T-helper 17 cell (primary cell): ENCODE results near the gene PCDHGA1. TPM values are rescaled to one million over a fixed set of nuclear protein-coding genes. Genes with fewer than 3 reads are reported as not detected.
A peak's percentile ranks its signal among the peaks of the same experiment; 100 is the strongest.
"Not testable (repeated sequence)": the region's sequence is repeated elsewhere in the genome, so short reads cannot be mapped to it uniquely, and the experiment has no call there.

Source experiments
- ATAC-seq: fragments of 150-1000 bp; cut with Tn5 transposase; 2 replicates; pipeline ENCODE4 v1.10.0; 2021; ENCODE audit warnings: mild to moderate bottlenecking, moderate library complexity
- DNase-seq, 3 donors: peaks; one replicate each; pipeline versions ENCODE4 v3.0.0 to v3.0.0-alpha.2; 2020 to 2021
- H3K9me3 ChIP-seq: one replicate; pipeline ENCODE4 v1.7.0; 2013; ENCODE audit warnings: low read length, mild to moderate bottlenecking; ENCODE audit not compliant: control insufficient read depth, poor library complexity, severe bottlenecking
- H3K27ac Mint-ChIP-seq: one replicate; pipeline ENCODE4 v1.8.0; 2022; ENCODE audit warnings: mild to moderate bottlenecking, moderate library complexity, mixed read lengths
- H3K27me3 Mint-ChIP-seq: one replicate; pipeline ENCODE4 v1.8.0; 2022; ENCODE audit warnings: mixed read lengths
- H3K36me3 Mint-ChIP-seq: one replicate; pipeline ENCODE4 v1.8.0; 2022; ENCODE audit warnings: low read depth, mixed read lengths
- H3K4me1 Mint-ChIP-seq: one replicate; pipeline ENCODE4 v1.8.0; 2022; ENCODE audit warnings: mild to moderate bottlenecking, mixed read lengths
- H3K4me3 Mint-ChIP-seq: one replicate; pipeline ENCODE4 v1.8.0; 2022; ENCODE audit warnings: mild to moderate bottlenecking, moderate library complexity, mixed read lengths
- total RNA-seq, 4 donors: library from RNA in 2 of 4; stranded (reverse) in 2 of 4; gene quantifications; one replicate each; pipeline ENCODE4 v1.2.3 and lab custom pipeline; 2022 to 2026

PCDHGA1 gene
- total RNA-seq, 2 donors from 2014 or later = not detected

DNA sequence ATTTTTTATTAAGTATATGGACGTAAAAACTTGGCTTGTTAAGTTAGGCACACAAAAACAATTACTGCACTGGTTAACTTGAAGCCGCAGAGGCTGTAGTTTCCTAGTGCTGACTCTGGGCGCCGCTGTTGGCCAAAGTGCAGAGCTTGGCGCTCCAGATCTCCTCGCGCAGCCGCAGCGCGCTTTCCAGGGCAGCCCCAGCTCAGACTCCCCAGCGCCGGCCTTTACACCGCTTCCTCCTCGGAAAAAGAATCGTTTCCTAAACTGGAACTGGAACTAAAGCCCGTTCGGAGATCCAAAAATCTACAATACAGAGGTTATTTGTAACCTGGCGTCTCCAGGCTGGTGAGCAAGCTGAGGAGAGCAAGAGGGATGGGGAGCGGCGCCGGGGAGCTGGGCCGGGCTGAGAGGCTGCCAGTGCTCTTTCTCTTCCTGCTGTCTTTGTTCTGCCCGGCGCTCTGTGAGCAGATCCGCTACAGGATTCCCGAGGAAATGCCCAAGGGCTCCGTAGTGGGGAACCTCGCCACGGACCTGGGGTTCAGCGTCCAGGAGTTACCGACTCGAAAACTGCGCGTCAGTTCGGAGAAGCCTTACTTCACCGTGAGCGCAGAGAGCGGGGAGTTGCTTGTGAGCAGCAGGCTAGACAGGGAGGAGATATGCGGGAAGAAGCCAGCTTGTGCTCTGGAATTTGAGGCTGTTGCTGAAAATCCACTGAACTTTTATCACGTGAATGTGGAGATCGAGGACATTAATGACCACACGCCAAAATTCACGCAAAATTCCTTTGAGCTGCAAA lies 67.6 kb downstream of the PCDHGA1 start, which contains the start of gene PCDHGB5:
PCDHGB5 (plus strand) TSS at position 192 of the 796 bp plus-strand sequence; CDS start at position 373, 181 bp downstream.
- peak within 1 kb of the TSS; percentile 56 for H3K4me3 Mint-ChIP-seq
- not testable (repeated sequence) for H3K4me1 Mint-ChIP-seq, H3K9me3 ChIP-seq, H3K27ac Mint-ChIP-seq, DNase-seq, H3K36me3 Mint-ChIP-seq
- peak; percentile 83 for ATAC-seq
- H3K27me3 Mint-ChIP-seq = peaks cover 54% of the 10 kb centered on the region

DNA sequence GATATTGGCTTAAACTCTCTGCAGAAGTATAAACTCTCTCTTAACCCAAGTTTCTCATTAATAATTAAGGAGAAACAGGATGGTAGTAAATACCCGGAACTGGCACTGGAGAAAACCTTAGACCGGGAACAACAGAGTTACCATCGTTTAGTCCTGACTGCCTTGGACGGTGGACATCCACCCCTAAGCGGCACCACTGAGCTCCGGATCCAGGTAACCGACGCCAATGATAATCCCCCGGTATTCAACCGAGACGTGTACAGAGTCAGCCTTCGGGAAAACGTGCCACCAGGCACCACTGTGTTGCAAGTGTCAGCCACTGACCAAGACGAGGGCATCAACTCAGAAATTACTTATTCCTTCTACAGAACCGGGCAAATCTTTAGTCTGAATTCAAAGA lies 68.3 kb downstream of the PCDHGA1 start:
- ATAC-seq (no peak), DNase-seq (no peak)
- peaks cover 2% of the 10 kb centered on the region for H3K9me3 ChIP-seq
- H3K27me3 Mint-ChIP-seq = peaks cover 56% of the 10 kb centered on the region
- no peaks in the 10 kb centered on the region for H3K4me1 Mint-ChIP-seq
- H3K4me3 Mint-ChIP-seq = no peak overlapping the region
- H3K27ac Mint-ChIP-seq = no peak overlapping the region
- H3K36me3 Mint-ChIP-seq = peaks cover 5% of the 10 kb centered on the region

DNA sequence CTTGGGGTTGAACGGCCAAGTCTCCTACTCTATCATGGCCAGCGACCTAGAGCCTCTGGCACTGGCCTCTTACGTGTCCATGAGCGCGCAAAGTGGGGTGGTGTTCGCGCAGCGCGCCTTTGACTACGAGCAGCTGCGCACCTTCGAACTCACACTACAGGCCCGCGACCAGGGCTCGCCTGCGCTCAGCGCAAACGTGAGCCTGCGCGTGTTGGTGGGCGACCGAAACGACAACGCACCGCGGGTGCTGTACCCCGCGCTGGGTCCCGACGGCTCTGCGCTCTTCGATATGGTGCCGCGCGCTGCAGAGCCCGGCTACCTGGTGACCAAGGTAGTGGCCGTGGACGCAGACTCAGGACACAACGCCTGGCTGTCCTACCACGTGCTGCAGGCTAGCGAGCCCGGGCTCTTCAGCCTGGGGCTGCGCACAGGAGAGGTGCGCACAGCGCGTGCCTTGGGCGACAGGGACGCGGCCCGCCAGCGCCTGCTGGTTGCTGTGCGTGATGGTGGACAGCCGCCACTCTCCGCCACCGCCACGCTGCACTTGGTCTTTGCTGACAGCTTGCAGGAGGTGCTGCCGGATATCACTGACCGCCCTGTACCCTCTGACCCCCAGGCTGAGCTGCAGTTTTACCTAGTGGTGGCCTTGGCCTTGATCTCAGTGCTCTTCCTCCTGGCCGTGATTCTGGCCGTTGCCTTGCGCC lies 69.4 kb downstream of the PCDHGA1 start:
- peaks cover 54% of the 10 kb centered on the region for H3K27me3 Mint-ChIP-seq
- no peak overlapping the region for H3K4me3 Mint-ChIP-seq
- no peak for ATAC-seq

DNA sequence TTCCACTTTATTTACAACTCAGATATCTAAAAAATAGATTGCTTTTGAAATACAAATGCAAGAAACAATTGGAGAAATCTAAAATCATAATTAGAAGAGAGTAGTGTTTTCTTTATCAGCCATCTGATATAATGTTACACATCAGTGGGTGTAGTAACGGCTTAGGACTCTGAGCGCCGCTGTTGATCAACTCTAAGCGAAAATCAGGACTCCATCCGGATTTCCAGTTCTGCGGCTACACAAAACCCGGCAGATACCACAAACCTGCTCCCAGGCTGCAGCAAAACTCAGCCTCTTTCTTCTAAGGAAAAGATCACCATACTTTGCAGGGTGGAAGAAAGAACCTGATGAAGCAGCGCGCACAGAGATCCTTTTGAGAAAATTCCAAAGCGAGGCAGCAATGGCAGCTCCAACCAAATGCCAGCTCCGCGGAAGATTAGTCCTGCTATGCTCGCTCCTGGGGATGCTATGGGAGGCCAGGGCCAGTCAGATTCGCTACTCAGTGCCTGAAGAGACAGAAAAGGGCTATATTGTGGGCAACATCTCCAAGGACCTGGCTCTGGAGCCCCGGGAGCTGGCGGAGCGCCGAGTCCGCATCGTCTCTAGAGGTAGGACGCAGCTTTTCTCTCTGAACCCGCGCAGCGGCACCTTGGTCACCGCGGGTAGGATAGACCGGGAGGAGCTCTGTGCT lies 72.4 kb downstream of the PCDHGA1 start, which contains the start of gene PCDHGA9:
PCDHGA9 (plus strand) TSS at position 226 of the 691 bp plus-strand sequence; CDS start at position 401, 175 bp downstream.
- Mint-ChIP-seq H3K36me3 (peaks cover 5% of the 10 kb centered on the region), H3K4me3 (peak within 1 kb of the TSS; percentile 70), H3K4me1 (no peaks in the 10 kb centered on the region), H3K27ac (peak within 1 kb of the TSS; percentile 53), H3K27me3 (peaks cover 47% of the 10 kb centered on the region)
- DNase-seq = no peak
- H3K9me3 ChIP-seq = peaks cover 4% of the 10 kb centered on the region
- no peak for ATAC-seq

More for the DNA sequence above, 69.4 kb downstream of the PCDHGA1 start:
- Mint-ChIP-seq H3K4me1 (no peaks in the 10 kb centered on the region), H3K27ac (peak overlapping the region; percentile 6), H3K36me3 (peaks cover 5% of the 10 kb centered on the region)
- no peak for DNase-seq
- H3K9me3 ChIP-seq = peaks cover 4% of the 10 kb centered on the region

DNA sequence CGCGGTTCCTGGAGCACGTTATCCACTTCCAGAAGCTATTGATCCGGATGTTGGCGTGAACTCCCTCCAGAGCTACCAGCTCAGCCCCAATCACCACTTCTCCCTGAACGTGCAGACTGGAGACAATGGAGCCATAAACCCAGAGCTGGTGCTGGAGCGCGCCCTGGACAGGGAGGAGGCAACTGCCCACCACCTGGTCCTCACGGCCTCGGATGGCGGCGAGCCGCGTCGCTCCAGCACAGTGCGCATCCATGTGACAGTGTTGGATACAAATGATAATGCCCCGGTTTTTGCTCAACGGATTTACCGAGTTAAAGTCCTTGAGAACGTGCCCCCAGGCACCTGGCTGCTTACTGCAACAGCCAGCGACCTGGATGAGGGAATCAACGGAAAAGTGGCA lies 73.1 kb downstream of the PCDHGA1 start:
- Mint-ChIP-seq H3K27ac (no peak overlapping the region), H3K4me1 (no peaks in the 10 kb centered on the region), H3K4me3 (no peak overlapping the region), H3K36me3 (peaks cover 5% of the 10 kb centered on the region), H3K27me3 (peaks cover 52% of the 10 kb centered on the region)
- no peak for DNase-seq
- peaks cover 4% of the 10 kb centered on the region for H3K9me3 ChIP-seq
- no peak for ATAC-seq

DNA sequence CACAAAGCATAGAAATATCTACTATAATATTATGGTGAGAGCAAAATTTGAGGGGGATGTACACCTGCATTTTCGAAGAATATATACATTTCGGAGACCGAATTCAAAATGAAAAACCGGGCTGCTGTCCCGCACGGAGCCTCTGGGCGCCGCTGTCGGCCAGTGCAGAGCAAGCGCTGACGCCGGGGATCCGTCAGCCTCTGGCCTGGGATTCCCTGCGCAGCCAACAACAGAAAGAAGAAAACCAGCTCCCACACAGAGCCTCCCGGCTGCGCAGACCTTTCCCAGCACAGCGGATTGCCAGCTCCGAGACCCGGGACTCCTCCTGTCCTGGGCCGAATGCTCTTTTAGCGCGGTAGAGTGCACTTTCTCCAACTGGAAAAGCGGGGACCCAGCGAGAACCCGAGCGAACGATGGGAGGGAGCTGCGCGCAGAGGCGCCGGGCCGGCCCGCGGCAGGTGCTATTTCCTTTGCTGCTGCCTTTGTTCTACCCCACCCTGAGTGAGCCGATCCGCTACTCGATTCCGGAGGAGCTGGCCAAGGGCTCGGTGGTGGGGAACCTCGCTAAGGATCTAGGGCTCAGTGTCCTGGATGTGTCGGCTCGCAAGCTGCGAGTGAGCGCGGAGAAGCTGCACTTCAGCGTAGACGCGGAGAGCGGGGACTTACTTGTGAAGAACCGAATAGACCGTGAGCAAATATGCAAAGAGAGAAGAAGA lies 77.6 kb downstream of the PCDHGA1 start, which contains the start of gene PCDHGB6:
PCDHGB6 (plus strand) TSS at position 232 of the 716 bp plus-strand sequence; CDS start at position 414, 182 bp downstream.
- H3K36me3 Mint-ChIP-seq, H3K9me3 ChIP-seq, DNase-seq, H3K4me1 Mint-ChIP-seq: not testable (repeated sequence)
- H3K4me3 Mint-ChIP-seq = peak within 1 kb of the TSS; percentile 46
- peaks cover 43% of the 10 kb centered on the region for H3K27me3 Mint-ChIP-seq
- H3K27ac Mint-ChIP-seq = peak within 1 kb of the TSS; percentile 35
- ATAC-seq = peak; percentile 61

DNA sequence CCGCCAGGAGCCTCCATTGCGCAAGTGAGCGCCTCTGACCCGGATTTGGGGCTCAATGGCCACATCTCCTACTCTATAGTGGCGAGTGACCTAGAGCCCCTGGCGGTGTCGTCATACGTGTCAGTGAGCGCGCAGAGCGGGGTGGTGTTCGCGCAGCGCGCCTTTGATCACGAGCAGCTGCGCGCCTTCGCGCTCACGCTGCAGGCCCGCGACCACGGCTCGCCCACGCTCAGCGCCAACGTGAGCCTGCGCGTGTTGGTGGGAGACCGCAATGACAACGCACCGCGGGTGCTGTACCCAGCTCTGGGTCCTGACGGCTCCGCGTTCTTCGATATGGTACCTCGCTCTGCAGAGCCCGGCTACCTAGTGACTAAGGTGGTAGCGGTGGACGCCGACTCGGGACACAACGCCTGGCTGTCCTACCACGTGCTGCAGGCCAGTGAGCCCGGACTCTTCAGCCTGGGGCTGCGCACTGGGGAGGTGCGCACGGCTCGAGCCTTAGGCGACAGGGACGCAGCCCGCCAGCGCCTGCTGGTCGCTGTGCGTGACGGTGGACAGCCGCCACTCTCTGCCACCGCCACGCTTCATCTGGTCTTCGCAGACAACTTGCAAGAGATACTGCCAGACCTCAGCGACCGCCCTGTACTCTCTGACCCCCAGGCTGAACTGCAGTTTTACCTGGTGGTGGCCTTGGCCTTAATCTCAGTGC lies 79.4 kb downstream of the PCDHGA1 start:
- Mint-ChIP-seq H3K4me3 (no peak overlapping the region), H3K27me3 (peaks cover 45% of the 10 kb centered on the region)

DNA sequence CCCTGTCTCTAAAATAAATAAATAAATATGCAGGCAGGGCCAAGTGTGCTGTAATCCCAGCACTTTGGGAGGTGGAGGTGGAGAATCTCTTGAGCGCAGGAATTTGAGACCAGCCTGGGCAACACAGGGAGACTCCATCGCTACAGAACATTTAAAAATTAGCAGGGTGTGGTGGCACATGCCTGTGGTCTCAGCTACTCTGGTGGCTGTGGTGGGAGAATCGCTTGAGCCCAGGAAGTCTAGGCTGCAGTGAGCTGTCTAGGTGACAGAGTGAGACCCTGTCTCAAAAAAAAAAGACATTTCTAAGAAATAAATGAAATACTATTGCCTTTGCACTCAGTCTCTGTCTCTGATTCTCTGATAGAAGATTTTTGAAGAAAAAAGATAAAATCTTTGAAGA lies 81.3 kb downstream of the PCDHGA1 start:
- DNase-seq (no peak), ATAC-seq (no peak)
- H3K36me3 Mint-ChIP-seq = peaks cover 5% of the 10 kb centered on the region
- H3K4me1 Mint-ChIP-seq = peaks cover 3% of the 10 kb centered on the region
- H3K27ac Mint-ChIP-seq = no peak overlapping the region
- peaks cover 5% of the 10 kb centered on the region for H3K9me3 ChIP-seq
- no peak overlapping the region for H3K4me3 Mint-ChIP-seq
- H3K27me3 Mint-ChIP-seq = peaks cover 48% of the 10 kb centered on the region

More for the DNA sequence above, 79.4 kb downstream of the PCDHGA1 start:
- ATAC-seq (no peak), DNase-seq (no peak)
- Mint-ChIP-seq H3K4me1 (peaks cover 3% of the 10 kb centered on the region), H3K36me3 (peaks cover 5% of the 10 kb centered on the region), H3K27ac (no peak overlapping the region)
- peaks cover 5% of the 10 kb centered on the region for H3K9me3 ChIP-seq

DNA sequence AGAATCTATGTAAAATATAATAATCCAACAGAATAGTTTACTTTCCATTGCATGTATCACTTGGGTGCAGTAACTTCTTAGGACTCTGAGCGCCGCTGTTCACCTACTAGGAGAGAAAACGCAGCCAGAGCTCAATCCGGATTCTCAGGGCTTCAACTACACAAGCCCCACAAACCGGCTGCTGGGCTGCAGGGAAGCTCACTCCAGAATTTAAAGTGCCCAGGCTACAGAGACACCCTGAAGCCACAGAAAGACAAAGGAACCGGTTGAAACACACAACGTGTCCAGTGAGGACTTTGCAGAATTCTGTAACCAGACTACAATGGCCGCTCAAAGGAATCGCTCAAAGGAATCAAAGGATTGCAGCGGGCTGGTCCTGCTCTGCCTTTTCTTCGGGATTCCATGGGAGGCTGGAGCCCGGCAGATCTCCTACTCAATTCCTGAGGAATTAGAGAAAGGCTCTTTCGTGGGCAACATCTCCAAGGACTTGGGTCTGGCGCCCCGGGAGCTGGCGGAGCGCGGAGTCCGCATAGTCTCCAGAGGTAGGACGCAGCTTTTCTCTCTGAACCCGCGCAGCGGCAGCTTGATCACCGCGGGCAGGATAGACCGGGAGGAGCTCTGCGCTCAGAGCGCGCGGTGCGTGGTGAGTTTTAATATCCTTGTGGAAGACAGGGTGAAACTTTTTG lies 82.7 kb downstream of the PCDHGA1 start, which contains the start of gene PCDHGA10:
PCDHGA10 (plus strand) TSS at position 134 of the 686 bp plus-strand sequence; CDS start at position 323, 189 bp downstream.
- Mint-ChIP-seq H3K27me3 (peaks cover 55% of the 10 kb centered on the region), H3K4me1 (peaks cover 3% of the 10 kb centered on the region), H3K27ac (peak within 1 kb of the TSS; percentile 17), H3K36me3 (peaks cover 7% of the 10 kb centered on the region), H3K4me3 (peak within 1 kb of the TSS; percentile 86)
- ATAC-seq (peak; percentile 85), DNase-seq (peak in 2 of 3 donors; percentile 28 to 29)
- peaks cover 5% of the 10 kb centered on the region for H3K9me3 ChIP-seq

DNA sequence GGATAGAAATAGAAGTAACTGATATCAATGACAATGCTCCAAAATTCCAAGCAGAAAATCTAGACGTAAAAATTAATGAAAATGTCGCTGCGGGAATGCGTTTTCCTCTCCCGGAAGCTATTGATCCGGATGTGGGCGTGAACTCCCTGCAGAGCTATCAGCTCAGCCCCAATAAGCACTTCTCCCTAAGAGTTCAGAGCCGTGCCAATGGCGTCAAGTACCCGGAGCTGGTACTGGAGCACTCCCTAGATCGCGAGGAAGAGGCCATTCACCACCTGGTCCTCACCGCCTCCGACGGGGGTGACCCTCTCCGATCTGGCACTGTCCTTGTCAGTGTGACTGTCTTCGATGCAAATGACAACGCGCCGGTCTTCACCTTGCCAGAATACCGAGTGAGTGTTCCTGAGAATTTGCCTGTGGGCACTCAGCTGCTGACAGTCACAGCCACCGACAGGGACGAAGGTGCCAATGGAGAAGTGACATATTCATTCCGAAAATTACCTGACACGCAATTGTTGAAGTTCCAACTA lies 83.3 kb downstream of the PCDHGA1 start:
- Mint-ChIP-seq H3K36me3 (peaks cover 8% of the 10 kb centered on the region), H3K4me1 (peaks cover 3% of the 10 kb centered on the region), H3K4me3 (peak overlapping the region; percentile 86), H3K27ac (peak overlapping the region; percentile 17), H3K27me3 (peaks cover 57% of the 10 kb centered on the region)
- DNase-seq (no peak), ATAC-seq (no peak)
- peaks cover 5% of the 10 kb centered on the region for H3K9me3 ChIP-seq

DNA sequence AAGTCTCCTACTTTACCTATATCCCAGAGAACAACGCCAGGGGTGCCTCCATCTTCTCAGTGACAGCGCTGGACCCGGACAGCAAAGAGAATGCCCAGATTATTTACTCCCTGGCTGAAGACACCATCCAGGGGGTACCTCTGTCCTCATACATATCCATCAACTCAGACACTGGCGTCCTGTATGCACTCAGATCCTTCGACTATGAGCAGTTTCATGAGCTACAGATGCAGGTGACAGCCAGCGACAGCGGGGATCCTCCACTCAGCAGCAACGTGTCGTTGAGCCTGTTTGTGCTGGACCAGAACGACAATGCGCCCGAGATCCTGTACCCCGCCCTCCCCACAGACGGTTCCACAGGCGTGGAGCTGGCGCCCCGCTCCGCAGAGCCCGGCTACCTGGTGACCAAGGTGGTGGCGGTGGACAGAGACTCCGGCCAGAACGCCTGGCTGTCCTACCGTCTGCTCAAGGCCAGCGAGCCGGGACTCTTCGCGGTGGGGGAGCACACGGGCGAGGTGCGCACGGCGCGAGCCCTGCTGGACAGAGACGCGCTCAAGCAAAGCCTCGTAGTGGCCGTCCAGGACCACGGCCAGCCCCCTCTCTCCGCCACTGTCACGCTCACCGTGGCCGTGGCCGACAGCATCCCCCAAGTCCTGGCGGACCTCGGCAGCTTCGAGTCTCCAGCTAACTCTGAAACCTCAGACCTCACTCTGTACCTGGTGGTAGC lies 84.4 kb downstream of the PCDHGA1 start:
- not testable (repeated sequence) for DNase-seq, H3K4me1 Mint-ChIP-seq, ATAC-seq, H3K27ac Mint-ChIP-seq, H3K36me3 Mint-ChIP-seq, H3K9me3 ChIP-seq
- H3K4me3 Mint-ChIP-seq = peak overlapping the region; percentile 19
- H3K27me3 Mint-ChIP-seq = peaks cover 56% of the 10 kb centered on the region
